CD8-positive, alpha-beta memory T cell (primary cell): ENCODE measurements around the gene MICAL3. TPM values are rescaled to one million over a fixed set of nuclear protein-coding genes. Genes with fewer than 3 reads are reported as not detected.
A peak's percentile ranks its signal among the peaks of the same experiment; 100 is the strongest.
"Not testable (repeated sequence)": the region's sequence is repeated elsewhere in the genome, so short reads cannot be mapped to it uniquely, and the experiment has no call there.

Experiments
- CTCF ChIA-PET: fragments of 350-600 bp; sonication (Branson Sonifier 250); formaldehyde crosslinking; loops from one replicate; lab custom pipeline; 2021; ENCODE audit warnings: antibody characterized with exemption; lab: Charles Lee
- POLR2A ChIA-PET: fragments of 350-600 bp; sonication (Branson Sonifier 250); formaldehyde crosslinking; loops from one replicate; lab custom pipeline; 2021; ENCODE audit warnings: antibody characterized with exemption; lab: Charles Lee
- DNase-seq, 5 donors: peaks; one replicate each; pipeline versions ENCODE4 v3.0.0 to v3.0.0-alpha.2; 2020 to 2022; ENCODE audit warnings: mixed read lengths in 1 of 5
- H3K27ac ChIP-seq: one replicate; pipeline ENCODE4 v1.7.0; 2013; ENCODE audit warnings: low read depth, mild to moderate bottlenecking, low read length, moderate library complexity
- H3K27me3 ChIP-seq: 2 replicates; pipeline ENCODE4 v1.7.0; 2013; ENCODE audit warnings: low read length, mild to moderate bottlenecking; ENCODE audit not compliant: insufficient read depth, poor library complexity, severe bottlenecking
- H3K36me3 ChIP-seq: 2 replicates; pipeline ENCODE4 v1.7.0; 2013; ENCODE audit warnings: mild to moderate bottlenecking, low read length, moderate library complexity; ENCODE audit not compliant: insufficient read depth
- H3K4me1 ChIP-seq: 2 replicates; pipeline ENCODE4 v1.7.0; 2013; ENCODE audit warnings: mild to moderate bottlenecking, low read length, moderate library complexity; ENCODE audit not compliant: insufficient read depth
- H3K4me3 ChIP-seq: 2 replicates; pipeline ENCODE4 v1.7.0; 2013; ENCODE audit warnings: mild to moderate bottlenecking, low read length
- H3K9me3 ChIP-seq: 2 replicates; pipeline ENCODE4 v1.7.0; 2013; ENCODE audit warnings: mild to moderate bottlenecking, low read length
- H3K27ac Mint-ChIP-seq, 8 donors: one replicate each; pipeline ENCODE4 v1.8.0; 2020 to 2021; ENCODE audit warnings: mixed read lengths in 8 of 8, mild to moderate bottlenecking in 6 of 8, inconsistent platforms in 3 of 8, moderate library complexity in 3 of 8
- H3K27me3 Mint-ChIP-seq, 2 donors: one replicate each; pipeline ENCODE4 v1.8.0; 2020 to 2021; ENCODE audit warnings: mixed read lengths in 2 of 2, mild to moderate bottlenecking in 1 of 2, moderate library complexity in 1 of 2
- H3K36me3 Mint-ChIP-seq, 3 donors: one replicate each; pipeline ENCODE4 v1.8.0; 2020 to 2021; ENCODE audit warnings: mixed read lengths in 3 of 3, inconsistent platforms in 1 of 3, mild to moderate bottlenecking in 1 of 3
- H3K4me1 Mint-ChIP-seq, 3 donors: one replicate each; pipeline ENCODE4 v1.8.0; 2020 to 2021; ENCODE audit warnings: mixed read lengths in 3 of 3, inconsistent platforms in 1 of 3, mild to moderate bottlenecking in 1 of 3
- H3K4me3 Mint-ChIP-seq, 7 donors: one replicate each; pipeline ENCODE4 v1.8.0; 2020 to 2021; ENCODE audit warnings: mixed read lengths in 7 of 7, mild to moderate bottlenecking in 6 of 7, moderate library complexity in 4 of 7, inconsistent platforms in 2 of 7
- H3K9me3 Mint-ChIP-seq, 5 donors: one replicate each; pipeline ENCODE4 v1.8.0; 2020 to 2022; ENCODE audit warnings: mixed read lengths in 5 of 5, mild to moderate bottlenecking in 3 of 5, moderate library complexity in 2 of 5, inconsistent platforms in 1 of 5
- polyA plus RNA-seq: library from polyadenylated mRNA; unstranded; fragments of 300-500 nt; fragmentation: Illumina TruSeq; gene quantifications from one replicate; pipeline ENCODE4 v1.2.3, GENCODE V29; 2021
- total RNA-seq, 2 experiments: library from RNA; stranded (reverse); gene quantifications; one replicate each; pipeline ENCODE4 v1.2.3, GENCODE V29; 2021

MICAL3 gene
- total and polyA plus RNA-seq, 3 experiments from 2014 or later: 1.7 to 51.9 (median 51.7) TPM

GRCh38 chr22:17997456-17997855, 26.9 kb downstream of the MICAL3 start:
- no peaks in the 10 kb centered on the region for H3K9me3 ChIP-seq
- peaks cover 28% of the 10 kb centered on the region for H3K4me1 ChIP-seq
- H3K27ac ChIP-seq: no peak overlapping the region
- DNase-seq: no peak
- no peaks in the 10 kb centered on the region for H3K27me3 Mint-ChIP-seq
- peak overlapping the region in 6 of 7 donors; percentile 38 to 84 (median 63) for H3K4me3 Mint-ChIP-seq
- no peak overlapping the region for H3K4me3 ChIP-seq
- H3K27ac Mint-ChIP-seq: peak overlapping the region; percentile 49 to 93 (median 89)
- H3K4me1 Mint-ChIP-seq: peaks cover 42 to 63% (median 63%) of the 10 kb centered on the region in 3 donors
- POLR2A ChIA-PET: no interaction called here
- H3K36me3 Mint-ChIP-seq: peaks cover 0 to 2% (median 0%) of the 10 kb centered on the region in 3 donors
- no peaks in the 10 kb centered on the region for H3K36me3 ChIP-seq
- CTCF ChIA-PET: no interaction called here
- no peaks in the 10 kb centered on the region for H3K9me3 Mint-ChIP-seq
- no peaks in the 10 kb centered on the region for H3K27me3 ChIP-seq

- POLR2A ChIA-PET, H3K27me3 Mint-ChIP-seq, H3K27ac ChIP-seq, H3K27me3 ChIP-seq, CTCF ChIA-PET, H3K4me3 ChIP-seq, H3K36me3 ChIP-seq, H3K9me3 Mint-ChIP-seq, DNase-seq, H3K9me3 ChIP-seq, H3K36me3 Mint-ChIP-seq: not testable (repeated sequence)
- Mint-ChIP-seq H3K27ac (peak overlapping the region; percentile 58 to 86 (median 82)), H3K4me3 (peak overlapping the region in 1 of 7 donors; percentile 0), H3K4me1 (peaks cover 37 to 68% (median 51%) of the 10 kb centered on the region in 3 donors)
- peaks cover 19% of the 10 kb centered on the region for H3K4me1 ChIP-seq
These were observed 29.1 kb downstream of the MICAL3 start for GRCh38 chr22:17995256-17995655.

DNA sequence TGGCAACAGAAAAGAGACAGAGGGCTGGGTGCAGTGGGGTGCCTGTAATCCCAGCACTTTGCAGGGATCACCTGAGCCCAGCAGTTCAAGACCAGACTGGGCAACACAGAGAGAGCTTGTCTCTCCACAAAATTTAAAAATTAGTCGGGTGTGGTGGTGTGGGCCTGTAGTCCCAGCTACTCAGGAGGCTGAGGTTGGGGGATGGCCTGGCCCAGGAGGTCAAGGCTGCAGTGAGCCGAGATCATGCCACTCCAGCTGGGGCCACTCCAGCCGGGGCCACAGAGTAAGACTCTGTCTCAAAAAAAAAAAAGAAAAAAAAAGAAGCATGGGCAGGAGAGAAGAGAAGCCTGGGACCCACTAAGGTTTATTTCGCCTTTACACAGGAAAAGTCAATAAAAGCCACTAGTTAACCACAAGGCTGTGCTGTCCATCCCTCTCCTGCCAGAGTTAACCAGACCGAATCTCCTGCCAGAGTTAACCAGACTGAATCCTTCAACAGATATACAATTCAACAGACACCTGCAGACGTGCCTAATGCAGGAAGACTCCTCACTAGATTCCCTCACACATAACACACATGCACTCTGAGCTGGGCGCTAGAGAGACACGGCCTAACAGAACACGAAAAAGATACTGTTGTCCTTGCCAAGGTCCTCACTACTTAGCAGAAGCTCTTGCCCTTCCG, 29.8 kb downstream of the MICAL3 start:
- H3K27me3 Mint-ChIP-seq: no peaks in the 10 kb centered on the region
- H3K4me1 Mint-ChIP-seq: peaks cover 33 to 68% (median 51%) of the 10 kb centered on the region in 3 donors
- H3K9me3 Mint-ChIP-seq: no peaks in the 10 kb centered on the region
- ChIA-PET POLR2A (no interaction called here), CTCF (interaction anchor here (0.7 kb wide), 1 partner anchor 820 kb away, joined by 3 read pairs; no protein-coding TSS in a partner anchor)
- H3K4me1 ChIP-seq: peaks cover 13% of the 10 kb centered on the region
- no peaks in the 10 kb centered on the region for H3K27me3 ChIP-seq
- H3K36me3 Mint-ChIP-seq: no peaks in the 10 kb centered on the region
- no peak overlapping the region for H3K27ac ChIP-seq
- H3K4me3 Mint-ChIP-seq: peak overlapping the region in 1 of 7 donors; percentile 0
- H3K9me3 ChIP-seq: no peaks in the 10 kb centered on the region
- H3K36me3 ChIP-seq: no peaks in the 10 kb centered on the region
- DNase-seq: no peak
- H3K4me3 ChIP-seq: no peak overlapping the region
- peak overlapping the region; percentile 58 to 86 (median 82) for H3K27ac Mint-ChIP-seq

DNA sequence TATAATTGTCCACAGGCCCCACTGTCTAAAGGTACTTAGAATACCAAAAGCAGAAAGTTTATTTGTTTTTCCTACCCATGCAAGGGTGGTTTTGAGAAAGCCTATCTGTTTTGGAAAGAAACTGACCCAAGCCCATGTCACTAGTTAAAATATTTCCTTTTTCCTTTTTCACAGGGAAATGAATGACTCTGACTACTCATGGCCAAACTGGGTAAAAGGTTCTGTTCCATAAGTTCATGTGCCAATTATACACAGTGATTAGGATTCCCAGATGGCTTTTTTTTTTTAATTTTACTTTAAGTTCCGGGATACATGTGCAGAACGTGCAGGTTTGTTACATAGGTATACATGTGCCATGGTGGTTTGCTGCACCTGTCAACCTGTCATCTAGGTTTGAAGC, 31.4 kb downstream of the MICAL3 start:
- H3K9me3 Mint-ChIP-seq, DNase-seq, H3K36me3 Mint-ChIP-seq, H3K27ac ChIP-seq, H3K4me3 Mint-ChIP-seq, CTCF ChIA-PET, H3K4me3 ChIP-seq, H3K27me3 ChIP-seq, H3K9me3 ChIP-seq, POLR2A ChIA-PET, H3K27me3 Mint-ChIP-seq, H3K36me3 ChIP-seq: not testable (repeated sequence)
- peaks cover 10% of the 10 kb centered on the region for H3K4me1 ChIP-seq
- Mint-ChIP-seq H3K4me1 (peaks cover 34 to 67% (median 51%) of the 10 kb centered on the region in 3 donors), H3K27ac (peak overlapping the region in 4 of 8 donors; percentile 29 to 79 (median 64))

DNA sequence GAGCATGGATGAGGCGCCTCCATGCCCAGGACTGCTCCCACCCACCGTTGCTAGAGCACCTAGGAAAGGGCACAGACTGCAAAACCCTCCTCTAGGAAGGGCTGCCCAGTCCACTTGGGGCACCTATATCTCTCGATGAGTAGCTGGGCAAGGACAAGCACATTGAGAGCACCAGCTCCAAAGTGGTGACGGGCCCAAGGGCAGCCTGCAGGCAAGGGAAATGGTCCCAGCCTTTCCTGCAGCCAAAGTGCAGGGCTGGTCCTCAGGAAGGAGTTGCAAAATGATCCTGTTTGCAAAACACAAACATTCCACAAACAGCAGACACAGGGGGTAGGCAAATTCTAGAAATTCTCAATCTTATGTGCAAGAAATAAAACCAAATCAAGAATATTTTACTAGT, 32.4 kb downstream of the MICAL3 start:
- DNase-seq, H3K4me3 Mint-ChIP-seq, H3K27ac ChIP-seq, CTCF ChIA-PET, H3K9me3 Mint-ChIP-seq, H3K4me3 ChIP-seq, POLR2A ChIA-PET, H3K36me3 ChIP-seq, H3K4me1 ChIP-seq, H3K27me3 ChIP-seq, H3K27me3 Mint-ChIP-seq, H3K36me3 Mint-ChIP-seq, H3K9me3 ChIP-seq: not testable (repeated sequence)
- peak overlapping the region in 2 of 8 donors; percentile 41 to 49 for H3K27ac Mint-ChIP-seq
- peaks cover 28 to 67% (median 51%) of the 10 kb centered on the region in 3 donors for H3K4me1 Mint-ChIP-seq

GRCh38 chr22:17990942-17991341, 33.4 kb downstream of the MICAL3 start:
- ChIA-PET CTCF (interaction anchor here (1.4 kb wide), 1 partner anchor 9 kb away, joined by 3 read pairs; no protein-coding TSS in a partner anchor), POLR2A (no interaction called here)
- Histone ChIP-seq H3K36me3 (no peaks in the 10 kb centered on the region), H3K4me3 (no peak overlapping the region), H3K4me1 (no peaks in the 10 kb centered on the region), H3K27ac (no peak overlapping the region), H3K9me3 (no peaks in the 10 kb centered on the region), H3K27me3 (no peaks in the 10 kb centered on the region)
- no peak for DNase-seq
- Mint-ChIP-seq H3K9me3 (no peaks in the 10 kb centered on the region), H3K4me3 (no peak overlapping the region), H3K27ac (peak overlapping the region in 3 of 8 donors; percentile 25 to 72 (median 29)), H3K36me3 (peaks cover 0 to 1% (median 1%) of the 10 kb centered on the region in 3 donors), H3K4me1 (peaks cover 20 to 65% (median 48%) of the 10 kb centered on the region in 3 donors), H3K27me3 (no peaks in the 10 kb centered on the region)

DNA sequence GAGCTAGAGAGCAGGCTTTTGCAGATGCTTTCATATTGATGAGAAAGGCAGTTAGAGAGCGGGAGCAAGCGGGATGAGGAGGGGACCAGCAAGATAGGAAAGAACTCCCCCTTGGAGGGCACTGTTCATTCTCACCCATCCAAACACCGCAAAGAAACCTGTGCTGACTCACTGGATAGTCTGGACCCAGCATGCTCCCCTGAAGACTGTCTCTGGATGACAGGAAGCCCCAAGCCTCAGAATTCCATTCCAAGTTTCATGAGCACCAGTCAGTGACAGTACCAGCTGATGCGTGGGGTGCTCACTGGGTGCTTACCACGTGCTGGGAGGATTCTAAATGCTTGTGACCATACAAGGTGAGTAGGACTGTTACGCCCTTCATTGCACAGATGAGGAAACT, 34.2 kb downstream of the MICAL3 start:
- ChIA-PET CTCF (interaction anchor here (1.4 kb wide), 1 partner anchor 10 kb away, joined by 3 read pairs; no protein-coding TSS in a partner anchor), POLR2A (no interaction called here)
- Histone ChIP-seq H3K4me1 (no peaks in the 10 kb centered on the region), H3K4me3 (no peak overlapping the region), H3K36me3 (no peaks in the 10 kb centered on the region), H3K9me3 (no peaks in the 10 kb centered on the region), H3K27ac (no peak overlapping the region), H3K27me3 (no peaks in the 10 kb centered on the region)
- DNase-seq: no peak
- H3K27ac Mint-ChIP-seq: peak overlapping the region in 2 of 8 donors; percentile 17 to 72
- peaks cover 0 to 1% (median 1%) of the 10 kb centered on the region in 3 donors for H3K36me3 Mint-ChIP-seq
- H3K27me3 Mint-ChIP-seq: peaks cover 0 to 3% of the 10 kb centered on the region in 2 donors
- peaks cover 25 to 70% (median 52%) of the 10 kb centered on the region in 3 donors for H3K4me1 Mint-ChIP-seq
- no peak overlapping the region for H3K4me3 Mint-ChIP-seq
- no peaks in the 10 kb centered on the region for H3K9me3 Mint-ChIP-seq

- H3K27me3 Mint-ChIP-seq: peaks cover 0 to 3% of the 10 kb centered on the region in 2 donors
- H3K4me3 Mint-ChIP-seq: no peak overlapping the region
- H3K9me3 Mint-ChIP-seq: no peaks in the 10 kb centered on the region
- DNase-seq: no peak
- Histone ChIP-seq H3K27me3 (no peaks in the 10 kb centered on the region), H3K27ac (no peak overlapping the region), H3K9me3 (no peaks in the 10 kb centered on the region), H3K4me1 (no peaks in the 10 kb centered on the region), H3K4me3 (no peak overlapping the region), H3K36me3 (no peaks in the 10 kb centered on the region)
- peaks cover 0 to 1% (median 1%) of the 10 kb centered on the region in 3 donors for H3K36me3 Mint-ChIP-seq
- ChIA-PET POLR2A (no interaction called here), CTCF (no interaction called here)
- peak overlapping the region in 5 of 8 donors; percentile 18 to 88 (median 64) for H3K27ac Mint-ChIP-seq
- H3K4me1 Mint-ChIP-seq: peaks cover 26 to 75% (median 55%) of the 10 kb centered on the region in 3 donors
These were observed 35.4 kb downstream of the MICAL3 start for GRCh38 chr22:17988800-17989513.
